Mucosa of stomach (tissue), 1 donor: ENCODE measurements around the gene L3MBTL3.
A peak's percentile ranks its signal among the peaks of the same experiment; 100 is the strongest.

Experiments
- H3K27me3 ChIP-seq: one replicate; pipeline ENCODE4 v1.7.0; 2013; ENCODE audit warnings: mild to moderate bottlenecking, low read length; ENCODE audit not compliant: control insufficient read depth, insufficient read depth
- H3K36me3 ChIP-seq: one replicate; pipeline ENCODE4 v1.7.0; 2013; ENCODE audit warnings: low read length; ENCODE audit not compliant: control insufficient read depth, insufficient read depth
- H3K4me1 ChIP-seq: one replicate; pipeline ENCODE4 v1.7.0; 2013; ENCODE audit warnings: mild to moderate bottlenecking, low read length; ENCODE audit not compliant: control insufficient read depth, insufficient read depth
- H3K4me3 ChIP-seq: one replicate; pipeline ENCODE4 v1.7.0; 2013; ENCODE audit warnings: low read length
- H3K9ac ChIP-seq: one replicate; pipeline ENCODE4 v1.7.0; 2013; ENCODE audit warnings: mild to moderate bottlenecking, low read length, moderate library complexity
- H3K9me3 ChIP-seq: one replicate; pipeline ENCODE4 v1.7.0; 2013; ENCODE audit warnings: mild to moderate bottlenecking, low read length, moderate library complexity; ENCODE audit not compliant: control insufficient read depth
- donor health status: Pancreatic carcinoma.

L3MBTL3 gene

GRCh38 chr6:130009146-130009545 is 9.2 kb upstream of the L3MBTL3 start:
- no peak overlapping the region for H3K4me3 ChIP-seq
- H3K9ac ChIP-seq = no peak overlapping the region
- no peaks in the 10 kb centered on the region for H3K4me1 ChIP-seq
- no peaks in the 10 kb centered on the region for H3K9me3 ChIP-seq
- H3K27me3 ChIP-seq = no peaks in the 10 kb centered on the region
- H3K36me3 ChIP-seq = no peaks in the 10 kb centered on the region

GRCh38 chr6:130010387-130010786 is 8.0 kb upstream of the L3MBTL3 start:
- Histone ChIP-seq H3K9me3 (no peaks in the 10 kb centered on the region), H3K4me1 (no peaks in the 10 kb centered on the region), H3K36me3 (no peaks in the 10 kb centered on the region), H3K27me3 (no peaks in the 10 kb centered on the region), H3K4me3 (no peak overlapping the region), H3K9ac (no peak overlapping the region)

GRCh38 chr6:130012728-130013127 is 5.7 kb upstream of the L3MBTL3 start:
- Histone ChIP-seq H3K9me3 (no peaks in the 10 kb centered on the region), H3K4me3 (no peak overlapping the region), H3K9ac (no peak overlapping the region), H3K4me1 (no peaks in the 10 kb centered on the region), H3K36me3 (no peaks in the 10 kb centered on the region), H3K27me3 (no peaks in the 10 kb centered on the region)

- H3K9me3 ChIP-seq = no peaks in the 10 kb centered on the region
- H3K4me3 ChIP-seq = peak overlapping the region; percentile 84
- peak overlapping the region; percentile 77 for H3K9ac ChIP-seq
- no peaks in the 10 kb centered on the region for H3K27me3 ChIP-seq
- H3K36me3 ChIP-seq = no peaks in the 10 kb centered on the region
- no peaks in the 10 kb centered on the region for H3K4me1 ChIP-seq
Measured at GRCh38 chr6:130018744-130019325, 454 bp downstream of the L3MBTL3 start.

GRCh38 chr6:130019326-130020072 is 1.1 kb downstream of the L3MBTL3 start:
- no peaks in the 10 kb centered on the region for H3K36me3 ChIP-seq
- H3K9me3 ChIP-seq = no peaks in the 10 kb centered on the region
- H3K4me1 ChIP-seq = no peaks in the 10 kb centered on the region
- peak overlapping the region; percentile 69 for H3K9ac ChIP-seq
- peak overlapping the region; percentile 58 for H3K4me3 ChIP-seq
- H3K27me3 ChIP-seq = no peaks in the 10 kb centered on the region

- H3K4me1 ChIP-seq = no peaks in the 10 kb centered on the region
- no peaks in the 10 kb centered on the region for H3K36me3 ChIP-seq
- no peaks in the 10 kb centered on the region for H3K9me3 ChIP-seq
- no peaks in the 10 kb centered on the region for H3K27me3 ChIP-seq
- peak overlapping the region; percentile 63 for H3K9ac ChIP-seq
- H3K4me3 ChIP-seq = peak overlapping the region; percentile 85
Measured at GRCh38 chr6:130020073-130020906, 1.9 kb downstream of the L3MBTL3 start.

- Histone ChIP-seq H3K9me3 (no peaks in the 10 kb centered on the region), H3K4me3 (peak overlapping the region; percentile 85), H3K27me3 (no peaks in the 10 kb centered on the region), H3K4me1 (no peaks in the 10 kb centered on the region), H3K36me3 (no peaks in the 10 kb centered on the region), H3K9ac (peak overlapping the region; percentile 63)
Measured at GRCh38 chr6:130020907-130021629, 2.7 kb downstream of the L3MBTL3 start.

GRCh38 chr6:130026859-130027258 is 8.5 kb downstream of the L3MBTL3 start:
- H3K9me3 ChIP-seq = no peaks in the 10 kb centered on the region
- H3K36me3 ChIP-seq = no peaks in the 10 kb centered on the region
- H3K4me1 ChIP-seq = no peaks in the 10 kb centered on the region
- no peak overlapping the region for H3K4me3 ChIP-seq
- H3K9ac ChIP-seq = no peak overlapping the region
- H3K27me3 ChIP-seq = no peaks in the 10 kb centered on the region

GRCh38 chr6:130027948-130028347 is 9.6 kb downstream of the L3MBTL3 start:
- no peak overlapping the region for H3K9ac ChIP-seq
- no peaks in the 10 kb centered on the region for H3K4me1 ChIP-seq
- no peak overlapping the region for H3K4me3 ChIP-seq
- no peaks in the 10 kb centered on the region for H3K36me3 ChIP-seq
- H3K27me3 ChIP-seq = no peaks in the 10 kb centered on the region
- no peaks in the 10 kb centered on the region for H3K9me3 ChIP-seq

GRCh38 chr6:130029163-130029562 is 10.8 kb downstream of the L3MBTL3 start:
- Histone ChIP-seq H3K27me3 (no peaks in the 10 kb centered on the region), H3K9ac (no peak overlapping the region), H3K36me3 (no peaks in the 10 kb centered on the region), H3K9me3 (no peaks in the 10 kb centered on the region), H3K4me3 (no peak overlapping the region), H3K4me1 (no peaks in the 10 kb centered on the region)

GRCh38 chr6:130032758-130033340 is 14.5 kb downstream of the L3MBTL3 start:
- Histone ChIP-seq H3K4me1 (no peaks in the 10 kb centered on the region), H3K36me3 (no peaks in the 10 kb centered on the region), H3K9ac (no peak overlapping the region), H3K4me3 (no peak overlapping the region), H3K27me3 (no peaks in the 10 kb centered on the region), H3K9me3 (no peaks in the 10 kb centered on the region)
